ENCODE results near the gene TMED9. TPM values are rescaled to one million over a fixed set of nuclear protein-coding genes. Genes with fewer than 3 reads are reported as not detected.

The TMED9 gene
- total and polyA plus RNA-seq, 2 of the 4 experiments (the other 2 are of a cell fraction), result 123 to 357 TPM

DNA sequence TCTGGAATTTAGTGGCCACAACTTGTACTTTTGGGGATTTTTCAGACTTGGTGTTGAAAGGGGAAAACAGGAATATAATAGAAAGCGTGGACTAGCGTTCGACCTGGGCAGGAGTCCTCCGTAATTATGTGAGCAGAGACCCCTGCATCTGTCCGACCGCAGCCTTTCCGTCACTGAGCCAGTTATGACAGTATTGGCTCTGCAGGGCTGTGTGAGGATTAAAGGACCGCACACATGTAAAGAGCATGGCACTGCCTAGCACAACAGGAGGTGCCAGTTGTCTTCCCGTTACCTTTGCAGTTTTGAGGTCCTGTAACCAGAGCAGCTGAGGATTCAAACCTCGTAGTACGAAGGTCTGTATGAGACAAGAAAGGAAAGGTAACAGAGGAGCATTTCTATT is 9.1 kb downstream of the TMED9 start:
- Histone ChIP-seq H3K18ac (ENCODE audit: low read depth, low read length) (no peak overlapping the region), H3K56ac (ENCODE audit: extremely low read depth, insufficient read depth, low read length) (no peak overlapping the region), H3K23ac (ENCODE audit: low read depth, low read length) (peak overlapping the region; percentile 77; the same call in 1 of the 2 replicates), H2AFZ (replicated peaks; ENCODE audit: low read length, poor library complexity) (no peak overlapping the region), H3K27ac (ENCODE audit: insufficient read depth, low read length) (no peak overlapping the region), H2AK9ac (replicated peaks; ENCODE audit: low read depth, low read length, poor library complexity) (peak overlapping the region; percentile 96), H3K27me3 (ENCODE audit: control insufficient read depth, insufficient read depth, low read length) (no peaks in the 10 kb centered on the region), H3K9ac (ENCODE audit: low read depth, low read length) (peak overlapping the region; percentile 52; the same call in 1 of the 2 replicates), H3K9me3 (ENCODE audit: control insufficient read depth, insufficient read depth, low read length) (no peaks in the 10 kb centered on the region), H2AK5ac (ENCODE audit: low read depth, low read length) (peak overlapping the region; percentile 35; the same call in 1 of the 2 replicates), H3K36me3 (ENCODE audit: control insufficient read depth, insufficient read depth, low read length) (peaks cover 17% of the 10 kb centered on the region), H4K20me1 (ENCODE audit: insufficient read depth, low read length) (no peaks in the 10 kb centered on the region), H2BK5ac (ENCODE audit: low read depth, low read length, poor library complexity, severe bottlenecking) (peak overlapping the region; percentile 73), H3K4me3 (ENCODE audit: insufficient read depth, low read depth, low read length) (peak overlapping the region; percentile 88; the same call in 1 of the 2 replicates), H3K14ac (replicated peaks; ENCODE audit: low read depth, low read length) (no peak overlapping the region), H4K91ac (ENCODE audit: insufficient read depth, low read depth, low read length) (no peak overlapping the region), H2BK15ac (ENCODE audit: low read depth, low read length) (no peak overlapping the region), H2BK120ac (ENCODE audit: low read depth, low read length) (no peak overlapping the region), H3K4me1 (ENCODE audit: control insufficient read depth, insufficient read depth, low read length) (peaks cover 3% of the 10 kb centered on the region), H4K8ac (ENCODE audit: low read depth in 2 of 2, low read length in 2 of 2) (peak overlapping the region; percentile 53 to 77; a peak in 2 of 4 replicates), H3K9me1 (ENCODE audit: insufficient read depth, low read length) (0 out of 2 replicates have a peak, but pooled peaks cover 3% of the 10 kb centered on the region), H4K5ac (ENCODE audit: low read depth, low read length) (no peak overlapping the region), H3K79me1 (ENCODE audit: low read depth in 1 of 2, low read length in 2 of 2) (peaks cover 11 to 32% of the 10 kb centered on the region in 2 experiments), H2BK20ac (ENCODE audit: low read depth, low read length) (no peak overlapping the region), H3K4me2 (ENCODE audit: low read depth, low read length) (peak overlapping the region; percentile 97), H3K4ac (ENCODE audit: low read depth, low read length) (peak overlapping the region; percentile 79; the same call in 1 of the 2 replicates)
- no TSS peak for BruUV-seq (replicated peaks)
- 90% methylated on average over 5 of the region's 11 CpGs; no CpG with 5 or more reads in 1 of the 2 experiments for WGBS, 2 experiments (ENCODE audit: extremely low coverage in 2 of 2, insufficient read length in 1 of 2)
- ChIA-PET CTCF (interaction anchor here (1.3 kb wide), 1 partner anchor 55 kb away, joined by 3 read pairs; no protein-coding TSS in a partner anchor), POLR2A (ENCODE audit: unreplicated experiment) (interaction anchor here (0.5 kb wide), 1 partner anchor 484 kb away, joined by 5 read pairs; no protein-coding TSS in a partner anchor)
- dilution Hi-C loops (cut with HindIII; ENCODE audit: low sequenced_read_pairs, unreplicated experiment) (no loop called here), in situ Hi-C loops (cut with MboI; ENCODE audit: low sequenced_read_pairs) (loop anchor here (10.0 to 25.0 kb wide), 2 partner anchors 461 to 554 kb away; partner anchors contain the start of gene NHP2), intact Hi-C loops (cut with micrococcal nuclease) (loop anchor here (10.0 kb wide), 1 partner anchor 564 kb away; no protein-coding TSS in a partner anchor)
- ATAC-seq (ENCODE audit: low read depth), result no peak
- DNase-seq, result no peak
- no peak for TF ChIP-seq ELK1 (IDR thresholded peaks at IDR 0.05; ENCODE audit: borderline replicate concordance, low read depth, low read length)
- no peak for TF ChIP-seq RCOR1 (IDR thresholded peaks at IDR 0.05; ENCODE audit: insufficient replicate concordance, low read length)
- no peak for TF ChIP-seq CTCF (conservative IDR thresholded peaks at IDR 0.05; ENCODE audit: low read depth, low read length)
- no peak for TF ChIP-seq RFX5 (IDR thresholded peaks at IDR 0.05; ENCODE audit: low read depth, low read length)
- TF ChIP-seq BHLHE40 (IDR thresholded peaks at IDR 0.05; ENCODE audit: low read depth, low read length), result no peak
- no peak for TF ChIP-seq MAZ (IDR thresholded peaks at IDR 0.05; ENCODE audit: borderline replicate concordance, low read depth, low read length)
- TF ChIP-seq MXI1 (IDR thresholded peaks at IDR 0.05; ENCODE audit: borderline replicate concordance, low read depth, low read length), result no peak
